ENCODE measurements around the gene BEND3.
"Not testable (repeated sequence)": the region's sequence is repeated elsewhere in the genome, so short reads cannot be mapped to it uniquely, and the experiment has no call there.

Gene BEND3

GRCh38 chr6:107118976-107119375, 3.7 kb upstream of the BEND3 start:
- TF ChIP-seq OSR1 (CRISPR knock-in tag; IDR thresholded peaks at IDR 0.05) = no peak
- no peak for TF ChIP-seq GLIS3 (CRISPR knock-in tag; IDR thresholded peaks at IDR 0.05)
- no peak for TF ChIP-seq CSRNP3 (CRISPR knock-in tag; IDR thresholded peaks at IDR 0.05)
- no peak for TF ChIP-seq CSDC2 (CRISPR knock-in tag; IDR thresholded peaks at IDR 0.05)
- TF ChIP-seq ZC3H10 (CRISPR knock-in tag; IDR thresholded peaks at IDR 0.05) = no peak
- TF ChIP-seq ESRRG (CRISPR knock-in tag; IDR thresholded peaks at IDR 0.05) = no peak
- TF ChIP-seq SNAI2 (CRISPR knock-in tag; IDR thresholded peaks at IDR 0.05) = no peak
- TF ChIP-seq POU6F1 (CRISPR knock-in tag; IDR thresholded peaks at IDR 0.05; ENCODE audit: borderline replicate concordance, low read depth) = no peak
- ATAC-seq = no peak

- ATAC-seq = not testable (repeated sequence)
Observed at GRCh38 chr6:107118540-107118939, 3.2 kb upstream of the BEND3 start.

GRCh38 chr6:107116931-107117330, 1.6 kb upstream of the BEND3 start:
- ATAC-seq = no peak
- TF ChIP-seq OSR1 (CRISPR knock-in tag; IDR thresholded peaks at IDR 0.05) = no peak
- no peak for TF ChIP-seq ZNF565 (CRISPR knock-in tag; conservative IDR thresholded peaks at IDR 0.05; ENCODE audit: low read depth)
- no peak for TF ChIP-seq GLIS3 (CRISPR knock-in tag; IDR thresholded peaks at IDR 0.05)
- TF ChIP-seq ZFP30 (CRISPR knock-in tag; IDR thresholded peaks at IDR 0.05) = no peak
- TF ChIP-seq CSDC2 (CRISPR knock-in tag; IDR thresholded peaks at IDR 0.05) = no peak
- TF ChIP-seq TOX (CRISPR knock-in tag; IDR thresholded peaks at IDR 0.05; ENCODE audit: borderline replicate concordance) = no peak
- TF ChIP-seq ZFP3 (CRISPR knock-in tag; IDR thresholded peaks at IDR 0.05) = no peak
- TF ChIP-seq ZNF8 (CRISPR knock-in tag; IDR thresholded peaks at IDR 0.05) = no peak

GRCh38 chr6:107116328-107116892, 1.1 kb upstream of the BEND3 start:
- TF ChIP-seq TOX (CRISPR knock-in tag; IDR thresholded peaks at IDR 0.05; ENCODE audit: borderline replicate concordance) (no peak), PPARA (CRISPR knock-in tag; IDR thresholded peaks at IDR 0.05; ENCODE audit: borderline replicate concordance) (no peak), ZNF70 (CRISPR knock-in tag; IDR thresholded peaks at IDR 0.05) (no peak), CREB5 (CRISPR knock-in tag; IDR thresholded peaks at IDR 0.05; ENCODE audit: low read depth) (no peak), ZC3H10 (CRISPR knock-in tag; IDR thresholded peaks at IDR 0.05) (no peak), OSR1 (CRISPR knock-in tag; IDR thresholded peaks at IDR 0.05) (no peak), TCF4 (CRISPR knock-in tag; IDR thresholded peaks at IDR 0.05; ENCODE audit: borderline replicate concordance) (no peak), ZFP3 (CRISPR knock-in tag; IDR thresholded peaks at IDR 0.05) (no peak), CSDC2 (CRISPR knock-in tag; IDR thresholded peaks at IDR 0.05) (no peak), ZNF565 (CRISPR knock-in tag; conservative IDR thresholded peaks at IDR 0.05; ENCODE audit: low read depth) (no peak), ZNF8 (CRISPR knock-in tag; IDR thresholded peaks at IDR 0.05) (no peak), ARNTL (CRISPR knock-in tag; IDR thresholded peaks at IDR 0.05; ENCODE audit: borderline replicate concordance, low read depth) (no peak), CSRNP3 (CRISPR knock-in tag; IDR thresholded peaks at IDR 0.05) (no peak), PATZ1 (CRISPR knock-in tag; IDR thresholded peaks at IDR 0.05; ENCODE audit: borderline replicate concordance) (no peak), BACH2 (CRISPR knock-in tag; IDR thresholded peaks at IDR 0.05; ENCODE audit: borderline replicate concordance) (no peak), TSHZ2 (CRISPR knock-in tag; IDR thresholded peaks at IDR 0.05) (no peak)
- ATAC-seq = peak; percentile 55

Data from SK-N-SH treated with all-trans-retinoic acid at 6 μM for 48 hours (cell line).